Stimulated activated CD4-positive, alpha-beta T cell treated with anti-CD3 and anti-CD28 coated beads, TNF-alpha, amount 100 ng/mL, for 24 hours (primary cell): Measurements from ENCODE around the gene UBE2F.
"Not testable (repeated sequence)": the region's sequence is repeated elsewhere in the genome, so short reads cannot be mapped to it uniquely, and the experiment has no call there.

ENCODE experiments used
- DNase-seq, 3 experiments: peaks; one replicate each; pipeline ENCODE4 v3.0.0-alpha.2; 2020; ENCODE audit warnings: low read depth in 3 of 3

The UBE2F gene

DNA sequence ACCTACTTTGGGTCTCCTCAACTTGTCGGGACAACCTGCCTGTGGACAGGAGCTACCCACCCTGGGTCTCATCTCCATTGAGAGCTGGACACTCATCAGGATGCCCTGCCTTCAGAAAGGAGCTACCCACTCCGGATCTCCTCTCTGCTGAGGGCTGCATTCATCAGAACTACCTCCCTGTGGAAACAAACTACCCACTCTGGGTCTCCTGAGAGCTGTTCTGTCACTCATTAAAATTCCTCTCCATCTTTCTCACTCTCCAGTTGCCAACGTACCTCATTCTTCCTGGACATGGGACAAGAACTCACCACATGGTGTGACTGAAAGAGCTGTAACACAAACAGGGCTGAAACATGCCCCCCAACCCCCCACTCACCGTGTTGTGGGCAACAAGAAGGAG lies 22.5 kb upstream of the UBE2F start:
- DNase-seq = no peak

DNA sequence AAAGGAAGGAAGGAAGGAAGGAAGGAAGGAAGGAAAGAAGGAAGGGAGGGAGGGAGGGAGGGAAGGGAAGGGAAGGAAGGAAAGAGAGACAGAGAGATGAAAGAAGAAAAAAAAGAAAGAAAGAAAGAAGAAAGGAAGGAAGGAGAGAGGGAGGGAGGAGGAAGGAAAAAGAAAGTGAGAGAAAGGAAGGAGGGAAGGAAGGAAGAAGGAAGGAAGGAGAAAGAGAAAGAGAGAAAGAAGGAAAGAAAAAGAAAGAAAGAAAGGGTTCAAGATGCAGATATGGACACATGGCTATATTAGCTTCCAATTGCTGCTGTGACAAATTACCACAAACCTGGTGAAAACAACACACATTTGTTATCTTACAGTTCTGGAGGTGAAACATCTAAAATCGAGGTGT lies 20.4 kb upstream of the UBE2F start:
- no peak for DNase-seq

DNA sequence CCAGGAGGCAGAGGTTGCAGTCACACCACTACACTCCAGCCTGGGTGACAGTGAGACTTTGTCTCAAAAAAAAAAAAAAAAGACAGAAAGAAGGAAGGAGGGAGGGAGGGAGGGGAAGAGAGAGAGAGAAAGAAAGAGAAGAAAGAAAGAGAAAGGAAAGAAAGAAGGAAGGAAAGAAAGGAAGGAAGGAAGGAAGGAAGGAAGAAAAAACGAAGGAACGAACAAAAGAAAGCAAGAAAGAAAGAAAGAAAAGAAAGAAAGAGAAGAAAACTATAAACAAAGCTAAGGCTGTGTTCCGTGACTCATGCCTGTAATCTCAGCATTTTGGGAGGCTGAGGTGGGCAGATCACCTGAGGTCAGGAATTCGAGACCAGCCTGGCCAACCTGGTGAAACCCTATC lies 15.5 kb upstream of the UBE2F start:
- not testable (repeated sequence) for DNase-seq

DNA sequence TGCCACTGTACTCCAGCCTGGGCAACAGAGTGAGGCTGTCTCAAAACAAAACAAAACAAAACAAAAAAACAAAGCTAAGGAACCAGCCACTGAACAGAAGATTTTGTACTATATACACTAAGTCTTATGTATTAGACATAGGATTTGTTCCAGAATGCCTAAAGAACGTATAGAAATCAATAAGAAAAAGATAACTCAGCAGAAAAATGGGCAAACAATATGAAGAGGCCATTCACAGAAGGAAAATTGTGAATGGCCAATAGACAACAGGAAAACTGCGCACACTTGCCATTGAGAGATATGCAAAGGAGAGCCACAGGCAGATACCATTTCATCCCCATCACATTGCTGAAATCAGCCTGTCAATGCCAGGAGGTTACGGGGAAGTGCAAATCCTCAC lies 14.9 kb upstream of the UBE2F start:
- no peak for DNase-seq

- DNase-seq = no peak
These were observed 14.0 kb upstream of the UBE2F start for GRCh38 chr2:237952851-237953250.

- DNase-seq = no peak
These were observed 11.0 kb upstream of the UBE2F start for GRCh38 chr2:237955640-237956401.

GRCh38 chr2:237956402-237956736 lies 10.4 kb upstream of the UBE2F start:
- no peak for DNase-seq

GRCh38 chr2:237961637-237962036 lies 5.2 kb upstream of the UBE2F start:
- no peak for DNase-seq

DNA sequence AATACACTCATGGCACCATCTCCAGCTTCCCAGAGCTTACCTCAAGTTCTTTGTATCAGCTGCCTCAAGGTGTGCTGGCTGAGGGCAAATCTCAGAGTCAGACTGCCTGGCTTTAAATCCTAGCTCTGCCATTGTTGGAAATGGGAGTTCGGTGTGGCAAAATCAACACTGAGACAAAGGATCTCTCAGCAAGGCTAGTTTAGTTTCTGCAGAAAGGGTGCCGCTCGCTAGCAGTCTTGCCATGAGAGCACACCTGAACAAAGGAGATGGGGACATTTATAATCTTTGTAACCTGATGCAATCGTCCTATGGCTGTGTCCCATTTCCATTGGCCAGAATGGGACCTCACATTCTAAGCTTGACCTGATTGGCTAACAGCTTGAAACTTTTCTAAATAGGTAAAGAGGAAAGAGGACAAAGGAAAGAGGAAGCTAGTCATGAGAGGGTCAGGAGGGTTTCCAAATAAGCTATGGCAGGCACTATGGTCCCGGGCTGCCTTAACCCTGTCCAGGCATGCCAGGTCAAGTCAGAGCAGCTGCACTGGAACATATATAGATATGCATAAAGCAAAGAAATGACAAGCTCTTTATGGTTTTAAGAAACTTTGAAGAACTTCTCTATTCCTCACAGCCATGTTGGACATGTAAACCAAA lies 4.3 kb upstream of the UBE2F start:
- no peak for DNase-seq

DNA sequence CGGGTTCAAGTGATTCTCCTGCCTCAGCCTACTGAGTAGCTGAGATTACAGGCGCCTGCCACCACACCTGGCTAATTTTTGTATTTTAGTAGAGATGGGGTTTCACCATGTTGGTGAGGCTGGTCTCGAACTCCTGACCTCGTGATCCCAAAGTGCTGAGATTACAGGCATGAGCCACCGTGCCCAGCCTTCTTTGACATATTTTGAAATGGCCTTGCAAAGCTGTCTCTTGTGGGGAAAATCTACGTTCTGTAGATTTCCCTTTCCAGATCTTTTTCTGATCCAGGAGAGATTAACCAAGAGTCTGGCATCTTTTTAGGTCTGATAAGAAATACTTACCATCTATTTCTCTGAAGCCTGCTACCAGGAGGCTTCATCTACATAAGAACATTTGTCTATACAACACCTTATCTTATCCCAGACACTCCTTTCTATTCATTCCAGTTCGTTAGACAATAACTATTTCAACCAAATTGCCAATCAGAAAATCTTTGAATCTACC lies 3.3 kb upstream of the UBE2F start:
- DNase-seq = not testable (repeated sequence)

DNA sequence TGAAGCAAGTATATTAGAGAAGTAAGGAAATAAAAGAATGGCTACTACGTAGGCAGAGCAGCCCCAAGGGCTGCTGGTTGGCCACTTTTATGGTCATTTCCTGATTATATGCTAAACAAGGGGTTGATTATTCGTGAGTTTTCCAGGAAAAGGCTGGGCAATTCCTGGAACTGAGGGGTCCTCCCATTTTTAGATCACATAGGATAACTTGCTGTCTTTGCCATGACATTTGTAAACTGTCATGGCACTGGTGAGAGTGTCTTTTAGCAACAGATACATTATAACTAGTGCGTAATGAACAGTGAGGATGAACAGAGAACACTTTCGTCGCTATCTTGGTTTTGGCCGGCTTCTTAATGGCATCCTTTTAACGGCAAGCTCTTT lies 2.6 kb upstream of the UBE2F start:
- no peak for DNase-seq

GRCh38 chr2:237964578-237965404 lies 2.0 kb upstream of the UBE2F start:
- DNase-seq = no peak

GRCh38 chr2:237965844-237966243 lies 970 bp upstream of the UBE2F start:
- DNase-seq = not testable (repeated sequence)

DNA sequence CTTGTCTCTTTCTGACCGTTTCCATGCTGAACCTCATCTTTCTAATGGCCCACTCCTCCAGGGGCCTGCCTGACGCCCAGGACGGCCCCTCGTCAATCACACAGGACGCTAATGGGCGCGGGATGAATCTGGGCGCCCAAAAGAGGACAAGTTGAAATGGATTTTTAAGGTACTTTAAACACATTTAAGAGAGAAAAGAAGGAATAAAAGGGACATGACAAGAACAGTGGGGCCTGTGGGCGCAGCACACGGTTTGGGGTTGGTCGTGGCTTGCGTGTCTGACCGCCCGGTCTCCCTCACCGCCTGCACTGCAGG lies 607 bp upstream of the UBE2F start:
- no peak for DNase-seq

DNA sequence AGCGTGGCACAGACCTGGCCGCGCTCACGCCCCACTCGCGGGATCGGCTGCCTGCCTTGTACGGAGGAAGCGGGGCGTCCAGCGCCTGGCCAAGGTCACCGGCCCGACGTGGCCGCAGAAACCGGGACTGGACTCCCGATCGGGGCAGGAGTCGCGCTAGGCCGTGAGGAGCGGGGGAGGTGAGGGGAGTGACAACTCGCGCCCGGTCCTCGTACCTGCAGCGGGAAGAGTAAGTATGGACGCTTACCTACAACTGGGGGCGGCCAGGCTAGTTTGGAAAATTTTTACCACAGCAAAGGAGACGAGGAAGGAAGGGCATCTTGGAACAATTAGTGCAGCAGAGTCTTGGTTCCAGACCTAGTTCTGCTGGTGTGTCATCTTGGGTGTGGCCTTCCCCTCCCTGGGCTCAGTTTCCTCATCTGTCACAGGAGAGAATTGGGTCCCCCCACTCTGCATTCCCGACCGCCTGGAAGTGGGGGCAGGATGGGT lies 693 bp downstream of the UBE2F start:
- peak in 1 of 3 experiments; percentile 17 for DNase-seq

DNA sequence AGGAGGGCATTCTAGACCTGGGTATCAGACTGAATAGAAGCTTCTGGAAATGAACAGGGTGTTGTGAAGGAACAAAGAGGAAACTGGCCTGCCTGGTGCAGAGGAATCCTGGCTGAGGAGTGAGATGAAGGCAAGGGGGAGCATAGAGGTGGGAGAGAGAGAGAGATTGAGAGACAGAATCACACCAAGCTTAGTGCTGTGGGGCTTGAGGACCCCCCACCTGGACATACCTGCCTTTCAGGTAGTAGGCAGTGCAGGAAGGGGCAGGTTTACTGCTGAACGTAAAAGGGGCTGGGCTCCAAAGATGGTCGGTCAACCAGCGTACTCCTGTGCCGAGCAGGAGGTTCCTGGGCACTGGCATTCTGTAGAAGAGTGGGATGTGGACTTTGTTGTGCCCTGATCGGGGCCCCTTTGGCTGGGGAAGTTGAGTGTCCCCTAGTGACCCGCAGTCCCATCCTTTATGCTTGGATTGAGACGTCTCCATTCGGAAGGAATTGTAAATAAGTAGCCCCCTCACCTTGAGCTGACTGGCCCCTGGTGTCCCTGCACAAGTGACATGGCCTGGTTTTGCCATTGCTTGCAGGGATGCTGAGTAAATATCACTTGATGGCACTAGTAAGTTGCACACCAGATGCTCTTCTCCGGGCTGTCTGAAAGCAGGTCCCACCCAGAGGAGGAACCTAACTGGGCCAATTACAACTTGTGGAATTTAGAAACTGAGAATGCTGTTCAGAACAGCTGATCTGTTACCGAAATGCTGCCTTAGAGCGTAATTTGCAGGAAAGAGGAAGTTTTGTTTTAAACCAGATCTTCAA lies 1.4 kb downstream of the UBE2F start:
- DNase-seq = peak in 1 of 3 experiments; percentile 32

GRCh38 chr2:237971661-237972060 lies 4.8 kb downstream of the UBE2F start:
- DNase-seq = no peak

- no peak for DNase-seq
These were observed 5.4 kb downstream of the UBE2F start for GRCh38 chr2:237972211-237972610.

- no peak for DNase-seq
These were observed 6.1 kb downstream of the UBE2F start for GRCh38 chr2:237972936-237973335.

DNA sequence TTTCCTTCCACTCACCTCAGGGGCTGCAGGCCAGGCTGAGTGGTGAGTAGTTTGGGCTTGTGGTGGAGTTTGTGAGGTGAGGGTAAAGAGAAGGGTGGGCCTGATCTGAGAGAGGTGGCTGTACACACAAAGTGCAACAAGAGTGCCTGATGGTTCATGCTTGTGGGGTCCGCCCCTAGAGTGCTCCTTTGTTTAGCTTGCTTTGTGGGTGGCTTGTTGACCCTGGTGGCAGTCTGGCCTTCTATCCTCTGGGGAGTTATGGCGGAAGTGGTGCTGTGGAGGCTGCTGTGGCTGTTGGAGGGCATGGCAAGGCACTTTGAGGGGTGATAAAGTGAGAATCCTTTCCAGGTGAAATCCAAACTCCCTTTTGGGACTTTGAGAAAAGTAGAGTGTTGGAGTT lies 10.6 kb downstream of the UBE2F start:
- DNase-seq = no peak

DNA sequence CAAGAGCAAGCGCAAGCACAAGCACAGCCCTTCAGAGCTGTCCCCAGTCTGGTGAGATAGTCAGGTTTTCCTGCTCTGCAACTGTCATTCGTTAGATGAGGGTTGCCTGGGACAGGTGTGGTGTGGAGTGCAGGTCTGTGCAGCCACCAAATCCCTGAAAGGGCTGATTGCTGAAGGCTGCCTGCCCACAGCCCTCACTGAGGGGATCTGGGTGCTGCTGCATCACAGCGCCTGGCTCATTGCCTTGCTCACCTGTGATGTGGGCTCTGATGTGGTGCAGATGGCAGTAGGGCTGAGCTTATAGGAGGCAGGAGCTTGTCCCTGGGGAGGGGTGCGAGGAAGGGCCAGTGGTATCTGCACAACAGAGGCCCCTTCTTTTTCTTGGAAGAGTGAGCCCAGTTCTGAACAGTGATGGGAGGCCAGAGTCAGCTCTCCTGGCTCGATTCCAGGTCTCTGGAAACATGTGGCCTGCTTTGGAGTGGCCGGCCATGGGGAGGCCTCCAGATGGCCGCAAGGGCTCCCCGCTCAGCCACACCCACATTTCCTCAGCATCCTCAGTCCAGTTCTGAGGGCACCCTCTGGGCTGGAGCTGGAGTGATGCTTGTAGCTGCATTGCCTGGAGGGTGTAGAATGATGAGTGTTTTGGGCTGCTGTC lies 11.4 kb downstream of the UBE2F start:
- no peak for DNase-seq
